Muscle layer of duodenum (tissue), 2 donors: ENCODE measurements around the gene IGSF3.
"Not testable (repeated sequence)": the region's sequence is repeated elsewhere in the genome, so short reads cannot be mapped to it uniquely, and the experiment has no call there.

Experiments
- H3K27ac ChIP-seq: one replicate; pipeline ENCODE4 v1.7.0; 2013; ENCODE audit warnings: mild to moderate bottlenecking, low read length
- H3K27me3 ChIP-seq: one replicate; pipeline ENCODE4 v1.7.0; 2013; ENCODE audit warnings: low read depth, mild to moderate bottlenecking, control low read depth, low read length
- H3K36me3 ChIP-seq, 2 donors: one replicate each; pipeline ENCODE4 v1.7.0; 2013; ENCODE audit warnings: low read length in 2 of 2, control low read depth in 1 of 2, mild to moderate bottlenecking in 1 of 2; ENCODE audit not compliant: insufficient read depth in 2 of 2, control insufficient read depth in 1 of 2
- H3K4me1 ChIP-seq, 2 donors: one replicate each; pipeline ENCODE4 v1.7.0; 2013; ENCODE audit warnings: low read length in 2 of 2, mild to moderate bottlenecking in 2 of 2, control low read depth in 1 of 2, moderate library complexity in 1 of 2; ENCODE audit not compliant: insufficient read depth in 2 of 2, control insufficient read depth in 1 of 2
- H3K4me3 ChIP-seq, 2 donors: one replicate each; pipeline ENCODE4 v1.7.0; 2013; ENCODE audit warnings: low read length in 2 of 2, low read depth in 1 of 2, mild to moderate bottlenecking in 1 of 2
- H3K9me3 ChIP-seq, 2 donors: one replicate each; pipeline ENCODE4 v1.7.0; 2013; ENCODE audit warnings: low read length in 2 of 2, control low read depth in 1 of 2, mild to moderate bottlenecking in 1 of 2; ENCODE audit not compliant: control insufficient read depth in 1 of 2
- donor health status: healthy.

The IGSF3 gene

GRCh38 chr1:116671912-116672311 lies 4.4 kb upstream of the IGSF3 start:
- H3K27me3 ChIP-seq, result no peaks in the 10 kb centered on the region
- H3K27ac ChIP-seq, result no peak overlapping the region
- peaks cover 0 to 7% of the 10 kb centered on the region in 2 donors for H3K4me1 ChIP-seq
- H3K36me3 ChIP-seq, result no peaks in the 10 kb centered on the region
- H3K9me3 ChIP-seq, result no peaks in the 10 kb centered on the region
- no peak overlapping the region for H3K4me3 ChIP-seq

- Histone ChIP-seq H3K27me3 (no peaks in the 10 kb centered on the region), H3K36me3 (no peaks in the 10 kb centered on the region), H3K4me3 (no peak overlapping the region), H3K27ac (no peak overlapping the region), H3K4me1 (peaks cover 6 to 11% of the 10 kb centered on the region in 2 donors), H3K9me3 (no peaks in the 10 kb centered on the region)
These were observed 3.7 kb upstream of the IGSF3 start for GRCh38 chr1:116671072-116671760.

- Histone ChIP-seq H3K27me3 (no peaks in the 10 kb centered on the region), H3K27ac (no peak overlapping the region), H3K4me1 (peaks cover 6 to 11% of the 10 kb centered on the region in 2 donors), H3K36me3 (no peaks in the 10 kb centered on the region), H3K4me3 (peak overlapping the region in 1 of 2 donors; percentile 79), H3K9me3 (no peaks in the 10 kb centered on the region)
These were observed 744 bp upstream of the IGSF3 start for GRCh38 chr1:116668277-116668676.

- Histone ChIP-seq H3K27ac (no peak overlapping the region), H3K9me3 (no peaks in the 10 kb centered on the region), H3K4me3 (peak overlapping the region; percentile 65 to 79), H3K27me3 (no peaks in the 10 kb centered on the region), H3K36me3 (no peaks in the 10 kb centered on the region), H3K4me1 (peaks cover 6 to 11% of the 10 kb centered on the region in 2 donors)
These were observed 407 bp downstream of the IGSF3 start for GRCh38 chr1:116667078-116667574.

GRCh38 chr1:116666187-116667077 lies 1.1 kb downstream of the IGSF3 start:
- Histone ChIP-seq H3K27me3 (no peaks in the 10 kb centered on the region), H3K4me3 (peak overlapping the region; percentile 65 to 79), H3K27ac (no peak overlapping the region), H3K9me3 (no peaks in the 10 kb centered on the region), H3K36me3 (no peaks in the 10 kb centered on the region), H3K4me1 (peaks cover 6 to 7% of the 10 kb centered on the region in 2 donors)

- Histone ChIP-seq H3K36me3 (no peaks in the 10 kb centered on the region), H3K27me3 (no peaks in the 10 kb centered on the region), H3K27ac (no peak overlapping the region), H3K4me3 (no peak overlapping the region), H3K4me1 (peaks cover 5 to 6% of the 10 kb centered on the region in 2 donors), H3K9me3 (no peaks in the 10 kb centered on the region)
These were observed 2.6 kb downstream of the IGSF3 start for GRCh38 chr1:116664978-116665371.

GRCh38 chr1:116664366-116664977 lies 3.1 kb downstream of the IGSF3 start:
- no peaks in the 10 kb centered on the region for H3K27me3 ChIP-seq
- H3K27ac ChIP-seq, result no peak overlapping the region
- H3K4me3 ChIP-seq, result no peak overlapping the region
- H3K4me1 ChIP-seq, result peaks cover 5 to 6% of the 10 kb centered on the region in 2 donors
- H3K9me3 ChIP-seq, result no peaks in the 10 kb centered on the region
- no peaks in the 10 kb centered on the region for H3K36me3 ChIP-seq

GRCh38 chr1:116663821-116664220 lies 3.7 kb downstream of the IGSF3 start:
- Histone ChIP-seq H3K27me3 (no peaks in the 10 kb centered on the region), H3K9me3 (no peaks in the 10 kb centered on the region), H3K4me1 (peaks cover 5 to 6% of the 10 kb centered on the region in 2 donors), H3K27ac (no peak overlapping the region), H3K4me3 (no peak overlapping the region), H3K36me3 (no peaks in the 10 kb centered on the region)

- no peaks in the 10 kb centered on the region for H3K9me3 ChIP-seq
- no peaks in the 10 kb centered on the region for H3K36me3 ChIP-seq
- peaks cover 2 to 3% of the 10 kb centered on the region in 2 donors for H3K4me1 ChIP-seq
- no peak overlapping the region for H3K27ac ChIP-seq
- H3K4me3 ChIP-seq, result no peak overlapping the region
- no peaks in the 10 kb centered on the region for H3K27me3 ChIP-seq
These were observed 5.9 kb downstream of the IGSF3 start for GRCh38 chr1:116661633-116662032.

- not testable (repeated sequence) for H3K4me1 ChIP-seq, H3K36me3 ChIP-seq, H3K27me3 ChIP-seq, H3K27ac ChIP-seq, H3K9me3 ChIP-seq, H3K4me3 ChIP-seq
These were observed 8.9 kb downstream of the IGSF3 start for GRCh38 chr1:116658645-116659044.

GRCh38 chr1:116657836-116658235 lies 9.7 kb downstream of the IGSF3 start:
- H3K4me1 ChIP-seq, H3K27ac ChIP-seq, H3K9me3 ChIP-seq, H3K36me3 ChIP-seq, H3K4me3 ChIP-seq, H3K27me3 ChIP-seq: not testable (repeated sequence)
